Liver (tissue), 3 donors: ENCODE data around the gene ELOVL4.

ENCODE experiments used
- CTCF ChIP-seq: fragments of 150-350 bp; IDR thresholded peaks from 2 replicates; pipeline ENCODE4 v1.5.1; 2017; ENCODE audit warnings: improper control_type of control experiment, low read depth, low read length; ENCODE audit not compliant: missing input control
- FOXA1 ChIP-seq: IDR thresholded peaks from 2 replicates; pipeline ENCODE4 v1.6.1; 2016; ENCODE audit warnings: antibody characterized with exemption
- JUND ChIP-seq, 2 donors: IDR thresholded peaks; 2 replicates each; pipeline ENCODE4 v1.6.1; 2016; ENCODE audit warnings: antibody characterized with exemption in 2 of 2
- TAF1 ChIP-seq: conservative IDR thresholded peaks from 2 replicates; pipeline ENCODE4 v1.6.1; 2016; ENCODE audit warnings: antibody characterized with exemption, mild to moderate bottlenecking
- donor health status: healthy.
- donor health status: healthy.

- TF ChIP-seq CTCF (no peak), FOXA1 (no peak), JUND (IDR thresholded peaks at IDR 0.05) (no peak), TAF1 (no peak)
Observed at GRCh38 chr6:79985128-79985527, 37.8 kb upstream of the ELOVL4 start.
